Hematopoietic multipotent progenitor cell treated with erythropoietin and hydrocortisone succinate and interleukin-3 and kit ligand, for 8 days (in vitro differentiated cells): Measurements from ENCODE around the gene TSPAN4.

Experiments
- DNase-seq: peaks from one replicate; pipeline ENCODE4 v3.0.0-alpha.2; 2015

Gene TSPAN4

GRCh38 chr11:890794-891540, 48.3 kb downstream of the TSPAN4 start:
- DNase-seq, result no peak

DNA sequence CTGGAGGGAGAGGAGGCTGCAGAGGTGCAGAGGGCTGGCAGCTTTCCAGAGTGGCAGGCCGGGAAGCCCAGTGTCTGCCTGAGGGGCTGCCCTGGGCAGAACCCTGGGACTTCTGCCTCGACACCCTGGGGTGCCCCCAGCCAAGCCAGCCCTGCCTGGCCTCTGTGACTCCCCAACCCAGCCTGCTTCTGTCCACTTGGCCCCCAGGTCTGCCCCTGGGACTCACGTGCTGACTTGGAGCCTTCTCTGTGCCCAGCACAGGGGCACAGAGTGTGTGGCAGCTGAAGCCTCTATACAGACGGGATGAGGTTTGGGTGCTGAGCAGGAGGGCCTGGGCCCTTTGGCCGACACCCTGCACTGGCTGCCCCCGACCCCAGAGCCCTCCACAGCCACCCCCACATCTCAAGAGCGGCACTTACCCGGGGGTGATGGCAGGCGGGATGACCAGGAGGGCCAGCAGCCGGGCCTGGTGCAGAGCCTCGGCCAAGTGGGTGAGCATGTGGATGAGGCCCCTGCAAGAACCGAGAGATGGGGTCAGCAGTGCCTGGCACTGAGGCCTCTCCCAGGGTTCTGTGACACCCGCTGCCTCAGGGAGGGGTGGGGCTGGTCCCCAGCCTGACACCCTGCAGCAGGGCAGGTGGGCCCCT, 50.5 kb downstream of the TSPAN4 start:
- DNase-seq, result no peak

GRCh38 chr11:894575-895201, 52.0 kb downstream of the TSPAN4 start:
- DNase-seq, result no peak

- no peak for DNase-seq
These were observed 52.9 kb downstream of the TSPAN4 start for GRCh38 chr11:895331-896110.

DNA sequence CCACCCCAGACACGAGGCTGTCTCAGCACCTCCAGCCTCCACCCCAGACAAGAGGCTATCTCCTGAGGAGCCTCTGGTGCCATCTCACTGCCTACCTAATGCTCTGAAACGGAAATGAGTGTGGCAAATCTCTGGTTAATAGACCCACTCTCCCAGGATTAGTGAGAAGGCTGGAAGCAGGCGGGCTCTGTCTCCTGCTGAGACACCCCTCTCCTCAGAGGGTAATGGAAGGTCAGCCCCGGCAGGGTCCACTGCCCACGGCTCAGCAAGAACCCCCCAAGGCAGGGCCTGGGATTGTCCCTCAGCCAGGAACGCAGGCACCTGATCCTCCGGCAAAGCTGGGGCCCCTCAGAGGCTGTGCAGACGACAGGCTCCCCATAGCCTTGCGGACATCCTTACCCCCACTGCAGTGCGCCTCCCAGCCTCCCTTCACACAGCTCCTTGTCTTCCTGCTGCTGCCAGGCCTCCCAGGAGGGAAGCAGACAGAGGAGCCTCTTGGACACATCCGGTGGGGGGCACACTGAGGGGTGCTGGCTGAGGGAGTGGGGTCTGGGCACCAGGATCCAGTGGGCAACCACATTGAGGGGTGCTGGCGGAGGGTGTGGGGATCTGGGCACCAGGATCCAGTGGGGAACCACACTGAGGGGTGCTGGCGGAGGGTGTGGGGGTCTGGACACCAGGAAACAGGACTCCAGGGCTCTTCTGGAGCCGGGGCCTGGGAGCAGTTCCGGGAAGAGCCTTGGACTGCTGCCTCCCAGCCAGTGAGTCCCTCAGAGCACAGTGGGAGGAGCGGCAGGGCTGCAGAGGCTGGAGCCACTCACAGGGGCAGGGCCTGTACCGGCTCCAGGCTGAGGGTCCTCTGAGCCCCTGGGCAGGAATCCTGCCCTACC, 54.8 kb downstream of the TSPAN4 start:
- no peak for DNase-seq

GRCh38 chr11:898143-898511, 55.5 kb downstream of the TSPAN4 start:
- DNase-seq, result peak; percentile 54

GRCh38 chr11:898540-899190, 56.0 kb downstream of the TSPAN4 start:
- no peak for DNase-seq

- DNase-seq, result no peak
These were observed 57.1 kb downstream of the TSPAN4 start for GRCh38 chr11:899724-900123.

DNA sequence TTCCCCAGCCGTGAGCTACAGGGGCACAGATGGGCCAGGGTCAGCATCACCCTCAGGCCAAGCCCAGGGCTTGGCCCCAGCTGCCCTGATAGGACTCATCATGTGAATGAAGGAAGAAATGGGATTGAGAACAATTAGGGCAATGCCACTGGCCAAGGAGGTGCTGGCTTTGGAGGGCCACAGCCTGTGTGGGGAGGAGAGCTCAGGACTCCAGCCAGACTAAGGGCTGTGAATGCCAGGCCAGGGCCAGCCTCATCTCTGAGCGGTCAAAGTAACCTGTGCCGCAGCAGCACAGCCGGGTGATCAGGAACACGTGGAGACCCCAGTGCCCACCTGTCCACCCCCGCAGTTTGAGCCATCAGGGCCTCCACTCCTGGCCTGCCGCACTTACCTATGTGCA, 57.9 kb downstream of the TSPAN4 start:
- no peak for DNase-seq

- DNase-seq, result no peak
These were observed 58.9 kb downstream of the TSPAN4 start for GRCh38 chr11:901452-902061.

DNA sequence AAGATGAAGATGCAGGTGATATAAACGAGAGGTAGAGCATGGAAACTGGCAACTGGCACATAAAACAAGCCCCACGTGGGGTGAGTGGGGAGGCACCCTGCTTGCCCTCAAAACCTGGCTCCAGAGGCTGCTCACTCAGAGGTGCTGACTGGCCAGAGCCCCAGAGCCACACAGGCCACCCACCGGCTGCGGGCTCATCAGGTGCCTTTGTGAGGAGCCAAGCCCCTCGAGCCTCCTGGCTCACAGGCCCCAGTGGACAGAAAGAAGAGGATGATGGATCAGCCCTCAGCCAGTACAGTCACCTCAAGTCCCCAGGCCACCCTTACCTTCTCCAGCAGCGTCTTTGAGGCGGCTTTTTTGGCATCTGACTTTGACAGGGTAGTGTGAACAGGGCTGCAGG, 61.7 kb downstream of the TSPAN4 start:
- DNase-seq, result no peak

DNA sequence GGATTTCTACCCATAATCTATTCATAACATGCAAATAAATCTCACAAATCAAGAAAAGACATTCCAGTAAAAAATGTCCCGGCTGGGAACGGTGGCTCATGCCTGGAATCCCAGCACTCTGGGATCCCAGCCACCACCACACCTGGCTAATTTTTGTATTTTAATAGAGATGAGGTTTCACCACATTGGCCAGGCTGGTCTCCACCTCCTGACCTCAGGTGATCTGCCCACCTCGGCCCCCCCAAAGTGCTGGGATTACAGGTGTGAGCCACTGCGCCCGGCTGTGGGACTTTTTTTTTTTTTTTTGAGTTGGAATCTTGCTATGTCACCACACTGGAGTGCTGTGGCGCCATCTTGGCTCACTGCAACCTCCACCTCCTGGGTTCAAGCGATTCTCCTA, 63.3 kb downstream of the TSPAN4 start:
- no peak for DNase-seq

GRCh38 chr11:907668-908067, 65.0 kb downstream of the TSPAN4 start:
- no peak for DNase-seq

- peak; percentile 94 for DNase-seq
These were observed 65.6 kb downstream of the TSPAN4 start for GRCh38 chr11:908273-908672.

DNA sequence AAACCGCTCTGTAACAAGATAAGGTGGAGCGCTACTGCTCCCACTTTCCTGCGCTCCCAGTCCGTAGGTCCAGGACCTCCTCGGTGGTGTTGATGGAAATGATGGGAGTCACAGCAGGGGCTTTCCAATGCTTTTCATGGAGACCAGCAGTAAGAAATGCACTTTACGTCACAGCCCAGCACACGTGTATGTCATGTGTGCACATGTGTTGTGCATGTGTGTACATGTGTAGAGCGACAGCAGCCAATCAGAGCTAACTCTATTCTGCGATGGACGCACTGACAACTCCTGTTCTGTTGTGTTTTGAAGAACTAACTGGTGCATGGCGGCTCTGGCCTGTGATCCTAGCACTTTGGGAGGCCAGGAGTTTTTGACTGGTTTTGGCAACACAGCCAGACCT, 66.8 kb downstream of the TSPAN4 start:
- no peak for DNase-seq

DNA sequence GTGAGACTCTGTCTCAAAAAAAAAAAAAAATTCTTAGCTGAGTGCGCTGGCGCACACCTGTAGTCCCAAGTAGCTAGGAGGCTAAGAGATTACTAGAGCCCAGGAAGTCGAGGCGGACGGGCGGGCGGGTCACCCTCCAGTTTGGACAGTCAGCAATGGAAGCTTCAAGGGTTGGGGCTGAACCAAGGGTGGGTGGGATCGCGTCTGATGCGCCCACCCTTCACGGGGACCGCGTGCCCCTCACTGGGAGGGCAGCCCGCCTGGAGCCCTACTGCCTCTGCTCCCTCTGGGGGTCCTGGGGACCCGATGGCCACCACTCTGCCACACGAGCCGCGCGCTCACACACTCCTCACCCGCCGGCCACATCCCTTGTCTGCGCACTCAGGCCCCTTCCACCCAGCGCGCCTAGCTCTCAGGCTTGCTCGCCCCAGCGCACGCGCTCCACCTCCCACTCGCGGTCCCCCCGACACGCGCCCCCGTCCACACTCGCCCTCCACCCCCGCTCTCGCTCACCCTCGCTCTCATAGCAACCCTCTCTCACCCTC, 67.5 kb downstream of the TSPAN4 start:
- no peak for DNase-seq

- DNase-seq, result peak; percentile 81
These were observed 68.0 kb downstream of the TSPAN4 start, which contains the start of gene CHID1 for GRCh38 chr11:910589-911030. CHID1 (minus strand) TSS chr11:910810; CDS start chr11:904816, 5,994 bp downstream.

DNA sequence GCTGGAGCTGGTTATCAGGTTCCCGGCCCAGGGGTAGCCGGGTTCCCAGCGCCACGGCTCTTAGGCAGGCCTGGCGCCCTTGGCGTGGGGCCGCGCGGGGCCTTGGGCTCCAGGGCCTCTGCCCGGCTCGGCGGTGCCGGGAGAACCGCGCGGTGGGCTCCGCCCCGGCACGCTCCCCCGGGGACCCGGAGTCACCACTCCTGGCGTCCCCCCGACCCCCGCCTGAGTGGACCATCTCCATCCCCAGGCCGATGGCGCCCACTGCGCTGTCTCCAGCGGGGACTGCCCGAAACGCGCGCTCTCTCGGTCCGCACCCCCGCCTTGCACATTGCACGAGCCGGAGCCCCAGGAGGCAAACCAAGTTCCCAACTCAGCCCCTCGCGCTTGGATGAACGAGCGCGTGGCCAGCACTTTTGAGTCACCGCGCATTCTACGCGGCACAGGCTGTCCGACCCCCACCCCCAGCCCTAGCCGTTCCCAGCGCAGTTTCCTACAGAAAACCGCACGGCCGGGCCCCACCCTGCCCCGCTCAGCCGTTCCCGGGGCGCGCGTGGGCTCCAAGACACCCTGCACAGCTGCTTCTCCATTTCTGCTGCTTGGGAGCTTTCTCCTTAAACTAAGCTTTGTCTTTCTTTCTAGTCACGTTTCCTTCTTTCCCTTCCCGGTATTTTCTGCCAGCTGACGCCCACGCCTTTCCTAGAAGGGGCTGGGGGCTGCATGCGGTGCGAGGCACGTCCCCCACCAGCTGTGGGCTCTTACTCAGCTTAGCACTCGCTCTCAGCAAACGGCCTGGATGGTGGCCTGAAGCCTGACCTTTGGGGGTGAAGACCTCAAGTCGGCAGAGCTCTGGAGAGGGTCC, 68.6 kb downstream of the TSPAN4 start:
- DNase-seq, result peak; percentile 61

GRCh38 chr11:911890-912219, 69.2 kb downstream of the TSPAN4 start:
- no peak for DNase-seq

DNA sequence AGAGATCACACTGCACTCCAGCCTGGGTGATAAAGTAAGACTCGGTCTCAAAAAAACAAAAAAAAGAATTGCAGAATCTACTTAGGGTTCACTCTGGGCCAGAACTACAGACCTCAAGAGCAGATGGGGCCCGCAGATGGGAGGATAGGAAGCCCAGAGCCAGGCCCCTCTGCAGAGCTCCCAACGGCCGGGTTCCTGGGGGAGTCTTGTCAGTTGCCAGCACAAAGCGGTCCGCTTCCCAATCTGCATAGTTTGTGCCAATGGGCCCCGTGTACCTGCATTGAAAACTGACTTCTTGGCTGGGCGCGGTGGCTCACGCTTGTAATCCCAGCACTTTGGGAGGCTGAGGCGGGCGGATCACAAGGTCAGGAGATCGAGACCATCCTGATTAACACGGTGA, 69.6 kb downstream of the TSPAN4 start:
- DNase-seq, result peak; percentile 40
